Measurements from ENCODE around the gene TMC8.
"Not testable (repeated sequence)": the region's sequence is repeated elsewhere in the genome, so short reads cannot be mapped to it uniquely, and the experiment has no call there.

Gene TMC8, protein sequence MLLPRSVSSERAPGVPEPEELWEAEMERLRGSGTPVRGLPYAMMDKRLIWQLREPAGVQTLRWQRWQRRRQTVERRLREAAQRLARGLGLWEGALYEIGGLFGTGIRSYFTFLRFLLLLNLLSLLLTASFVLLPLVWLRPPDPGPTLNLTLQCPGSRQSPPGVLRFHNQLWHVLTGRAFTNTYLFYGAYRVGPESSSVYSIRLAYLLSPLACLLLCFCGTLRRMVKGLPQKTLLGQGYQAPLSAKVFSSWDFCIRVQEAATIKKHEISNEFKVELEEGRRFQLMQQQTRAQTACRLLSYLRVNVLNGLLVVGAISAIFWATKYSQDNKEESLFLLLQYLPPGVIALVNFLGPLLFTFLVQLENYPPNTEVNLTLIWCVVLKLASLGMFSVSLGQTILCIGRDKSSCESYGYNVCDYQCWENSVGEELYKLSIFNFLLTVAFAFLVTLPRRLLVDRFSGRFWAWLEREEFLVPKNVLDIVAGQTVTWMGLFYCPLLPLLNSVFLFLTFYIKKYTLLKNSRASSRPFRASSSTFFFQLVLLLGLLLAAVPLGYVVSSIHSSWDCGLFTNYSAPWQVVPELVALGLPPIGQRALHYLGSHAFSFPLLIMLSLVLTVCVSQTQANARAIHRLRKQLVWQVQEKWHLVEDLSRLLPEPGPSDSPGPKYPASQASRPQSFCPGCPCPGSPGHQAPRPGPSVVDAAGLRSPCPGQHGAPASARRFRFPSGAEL

GRCh38 chr17:78130437-78131101, at the start of gene TMC8:
Gene TMC8 (plus strand): TSS chr17:78130771. CDS start chr17:78131589, 818 bp downstream.
- DNase-seq (ENCODE audit: low read depth), result peak; percentile 51

- no peak for DNase-seq (ENCODE audit: low read depth)
These were observed 49.0 kb upstream of the TMC8 start for GRCh38 chr17:78081551-78081950.

DNA sequence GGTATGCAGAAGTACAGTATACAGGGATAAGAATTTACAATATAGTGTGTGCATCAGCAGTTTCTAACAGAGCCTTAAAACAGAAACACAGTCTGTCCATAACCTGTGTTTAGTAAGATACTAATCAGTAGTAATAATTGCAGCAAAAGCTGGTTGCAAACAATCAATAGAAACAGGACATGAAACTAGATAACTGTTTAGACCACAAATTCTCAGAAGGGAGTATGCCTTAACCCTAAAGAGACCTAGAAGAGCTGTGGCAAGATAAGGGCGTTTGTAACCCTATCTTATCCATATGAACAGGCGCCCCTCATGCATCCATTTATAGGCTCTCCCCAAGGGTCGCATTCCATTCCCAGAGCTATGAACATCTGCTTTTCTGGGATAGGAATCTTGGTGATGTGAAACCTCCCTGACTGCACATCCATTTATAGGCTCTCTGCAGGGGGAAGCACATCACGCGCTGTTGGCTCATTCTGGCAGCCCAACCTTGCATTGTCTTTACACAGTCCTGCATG, 48.2 kb upstream of the TMC8 start:
- not testable (repeated sequence) for DNase-seq (ENCODE audit: low read depth)

GRCh38 chr17:78082988-78083387, 47.6 kb upstream of the TMC8 start:
- no peak for DNase-seq (ENCODE audit: low read depth)

DNA sequence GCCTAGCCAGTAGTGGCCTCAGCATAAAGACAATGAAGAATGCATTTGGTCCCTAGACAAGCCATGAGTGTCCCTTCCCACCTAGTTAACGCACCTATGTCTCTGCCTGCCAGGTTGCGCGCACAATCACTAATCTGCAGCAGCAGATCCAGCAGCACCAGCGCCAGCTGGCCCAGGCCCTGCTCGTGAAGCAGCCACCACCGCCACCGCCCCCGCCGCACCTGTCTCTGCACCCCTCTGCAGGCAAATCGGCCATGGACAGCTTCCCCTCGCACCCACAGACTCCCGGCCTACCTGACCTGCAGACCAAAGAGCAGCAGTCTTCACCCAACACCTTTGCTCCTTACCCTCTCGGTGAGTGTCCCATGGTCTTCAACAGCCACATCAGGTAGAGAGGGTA, 43.8 kb upstream of the TMC8 start:
- DNase-seq (ENCODE audit: low read depth), result no peak

GRCh38 chr17:78088529-78088928, 42.0 kb upstream of the TMC8 start:
- no peak for DNase-seq (ENCODE audit: low read depth)

DNA sequence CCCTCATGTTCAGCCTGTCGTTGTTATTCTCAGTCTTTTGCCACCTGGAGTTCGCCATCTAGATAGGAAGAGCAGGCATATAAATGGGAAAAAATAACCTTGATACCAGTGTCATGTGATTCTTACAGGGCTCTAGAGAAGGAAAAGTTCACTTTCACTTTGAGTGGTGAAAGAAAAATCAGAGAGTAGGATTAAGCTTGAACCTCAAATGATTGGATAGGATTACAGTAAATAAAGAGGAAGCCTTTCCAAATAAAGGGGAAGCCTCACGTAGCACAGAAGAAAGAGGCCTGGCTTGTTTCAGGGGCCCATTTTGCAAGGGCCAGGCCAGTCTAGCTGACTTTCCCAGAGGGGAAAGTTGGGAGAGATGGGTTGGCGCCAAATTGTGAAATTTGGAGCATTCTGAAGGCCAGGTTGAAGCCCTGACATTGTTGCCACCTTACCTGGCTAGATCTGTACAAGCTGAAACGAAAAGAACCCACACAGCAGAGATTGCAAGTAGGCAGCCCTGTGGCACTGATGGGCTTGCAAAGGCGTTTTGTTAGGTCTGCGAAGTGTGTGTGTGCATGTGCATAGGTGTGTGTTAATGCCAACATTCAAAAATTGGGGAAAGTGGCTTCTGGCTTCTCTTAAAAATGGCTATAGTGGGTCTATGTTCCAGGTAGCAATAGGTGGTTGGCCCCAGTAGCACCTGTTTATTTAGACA, 40.8 kb upstream of the TMC8 start:
- no peak for DNase-seq (ENCODE audit: low read depth)

DNA sequence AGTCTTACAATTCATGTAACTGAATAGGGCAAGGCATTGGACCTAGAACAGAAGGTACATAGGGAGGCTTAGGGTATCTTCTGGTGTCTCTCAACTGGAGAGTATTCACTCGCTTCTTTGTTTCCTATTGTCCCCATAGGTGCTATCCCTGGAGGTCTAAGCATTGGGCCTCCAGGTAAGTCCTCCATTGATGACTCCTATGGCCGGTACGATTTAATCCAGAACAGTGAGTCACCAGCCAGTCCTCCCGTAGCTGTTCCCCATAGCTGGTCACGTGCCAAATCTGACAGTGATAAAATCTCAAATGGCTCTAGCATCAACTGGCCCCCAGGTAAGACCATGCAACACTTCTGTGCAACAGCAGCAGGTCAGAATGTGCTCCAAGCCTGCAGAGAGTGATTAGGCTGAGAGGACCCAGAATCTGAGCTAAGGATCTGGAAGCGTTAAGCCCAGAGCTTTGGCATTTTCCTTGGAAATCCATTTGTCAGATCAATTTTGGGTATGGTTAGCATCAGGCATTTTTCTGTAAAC, 37.7 kb upstream of the TMC8 start:
- DNase-seq (ENCODE audit: low read depth), result no peak

DNA sequence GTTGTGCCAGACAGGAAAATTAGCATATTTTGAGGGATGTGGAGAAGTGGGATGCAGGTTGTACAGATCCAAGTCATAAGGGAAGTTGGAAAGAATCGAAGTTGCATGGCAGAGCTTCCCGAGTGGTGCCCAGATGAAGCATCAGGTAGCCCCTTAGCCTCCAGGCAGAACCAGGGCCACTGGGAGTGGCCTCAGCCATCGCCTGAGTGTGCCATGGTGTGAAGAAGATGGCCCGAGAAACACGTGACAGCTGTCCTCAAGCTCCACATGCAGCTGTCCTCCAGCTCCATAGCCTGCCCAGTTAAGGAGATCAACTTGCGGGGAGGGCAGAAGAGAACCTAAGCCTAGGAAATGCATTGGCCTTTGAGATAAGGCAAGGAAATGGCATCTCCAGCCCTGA, 35.5 kb upstream of the TMC8 start:
- no peak for DNase-seq (ENCODE audit: low read depth)

DNA sequence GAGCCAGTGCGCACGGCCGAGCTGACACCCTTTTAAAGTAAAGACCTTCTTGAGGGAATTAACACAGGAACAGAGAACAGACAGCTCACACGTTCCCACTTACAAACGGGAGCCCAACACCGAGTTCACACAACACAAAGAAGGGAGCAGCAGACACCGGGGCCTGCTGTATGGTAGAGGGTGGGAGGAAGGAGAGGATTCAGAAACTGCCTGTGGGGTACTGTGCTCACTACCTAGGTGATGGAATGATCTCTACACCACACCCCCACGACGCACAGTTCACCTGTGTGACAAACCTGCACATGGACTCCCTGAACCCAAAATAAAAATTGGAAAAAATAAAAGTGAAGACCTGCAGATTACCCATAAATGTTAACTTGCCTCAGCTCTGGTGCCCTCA, 34.5 kb upstream of the TMC8 start:
- DNase-seq (ENCODE audit: low read depth), result no peak

GRCh38 chr17:78101112-78101511, 29.5 kb upstream of the TMC8 start:
- DNase-seq (ENCODE audit: low read depth), result no peak

DNA sequence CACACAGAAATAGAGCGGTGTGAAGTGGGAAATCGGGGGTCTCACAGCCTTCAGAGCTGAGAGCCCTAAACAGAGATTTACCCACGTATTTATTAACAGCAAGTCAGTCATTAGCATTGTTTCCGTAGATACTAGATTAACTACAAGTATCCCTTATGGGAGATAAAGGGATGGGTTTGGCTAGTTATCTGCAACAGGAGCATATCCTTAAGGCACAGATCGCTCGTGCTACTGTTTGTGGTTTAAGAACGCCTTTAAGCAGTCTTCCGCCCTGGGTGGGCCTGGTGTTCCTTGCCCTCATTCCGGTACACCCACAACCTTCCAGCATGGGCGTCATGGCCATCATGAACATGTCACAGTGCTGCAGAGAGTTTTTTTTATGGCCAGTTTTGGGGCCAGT, 29.0 kb upstream of the TMC8 start:
- DNase-seq (ENCODE audit: low read depth), result no peak

- DNase-seq (ENCODE audit: low read depth), result no peak
These were observed 27.3 kb upstream of the TMC8 start for GRCh38 chr17:78103311-78103710.

GRCh38 chr17:78104540-78104941, 26.0 kb upstream of the TMC8 start:
- no peak for DNase-seq (ENCODE audit: low read depth)

DNA sequence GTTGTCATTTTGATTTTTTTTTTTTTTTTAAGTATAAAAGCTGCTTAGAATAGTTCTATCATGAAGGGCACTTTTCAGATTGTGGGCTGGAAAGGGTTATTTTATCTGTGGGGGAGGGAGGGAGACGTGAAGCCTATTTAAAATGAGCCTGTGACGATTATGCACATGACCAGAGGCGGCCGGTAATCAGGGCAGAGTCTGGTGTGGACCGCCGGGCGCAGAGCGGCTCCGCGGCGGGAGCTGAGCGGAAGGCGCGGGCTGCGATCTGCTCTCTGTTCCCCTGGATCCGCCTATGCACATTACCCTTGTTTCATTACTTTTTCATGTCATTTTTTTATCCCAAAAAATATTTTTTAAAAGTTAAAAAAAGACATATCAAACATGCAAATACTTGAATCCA, 25.5 kb upstream of the TMC8 start:
- no peak for DNase-seq (ENCODE audit: low read depth)

DNA sequence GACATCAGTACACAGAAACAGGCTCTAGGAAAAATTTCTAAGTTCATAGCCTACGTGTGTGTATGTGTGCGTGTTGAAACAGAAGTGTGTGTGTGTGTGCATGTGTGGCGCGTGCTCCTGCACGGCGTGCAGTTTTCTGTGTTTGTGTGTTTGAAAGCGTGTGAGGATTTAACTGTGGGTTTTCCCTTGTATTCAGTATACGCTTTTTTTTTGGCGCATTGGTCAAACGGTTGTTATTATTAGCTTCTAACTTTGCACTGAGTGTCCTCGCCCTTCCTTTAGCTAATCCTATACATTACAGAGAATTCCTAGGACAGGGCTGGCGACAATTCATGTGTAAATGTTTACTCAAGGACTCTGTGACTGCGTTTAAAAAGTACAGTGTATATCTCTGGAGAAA, 25.0 kb upstream of the TMC8 start:
- no peak for DNase-seq (ENCODE audit: low read depth)

- no peak for DNase-seq (ENCODE audit: low read depth)
These were observed 24.4 kb upstream of the TMC8 start for GRCh38 chr17:78106211-78106610.

DNA sequence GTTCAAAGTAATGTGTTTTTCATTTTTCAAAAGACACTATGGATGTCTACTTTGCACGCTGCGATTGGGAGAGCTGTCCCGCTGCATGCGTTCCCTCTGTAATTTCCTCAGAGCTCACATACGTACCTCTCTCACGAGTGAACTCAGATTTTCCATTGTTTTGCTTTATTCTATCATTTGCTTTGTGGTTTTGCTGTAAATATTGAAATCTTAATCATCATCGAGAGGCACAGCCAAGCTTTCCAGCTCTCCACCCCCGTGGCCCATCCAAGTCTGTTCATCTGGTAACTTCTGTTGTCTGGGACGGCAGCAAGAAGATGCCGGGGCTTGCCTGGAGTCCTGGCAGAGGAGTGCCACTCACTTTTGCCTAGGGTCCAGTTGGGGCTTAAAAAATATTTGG, 23.1 kb upstream of the TMC8 start:
- DNase-seq (ENCODE audit: low read depth), result no peak

GRCh38 chr17:78107976-78108725, 22.4 kb upstream of the TMC8 start:
- DNase-seq (ENCODE audit: low read depth), result no peak

DNA sequence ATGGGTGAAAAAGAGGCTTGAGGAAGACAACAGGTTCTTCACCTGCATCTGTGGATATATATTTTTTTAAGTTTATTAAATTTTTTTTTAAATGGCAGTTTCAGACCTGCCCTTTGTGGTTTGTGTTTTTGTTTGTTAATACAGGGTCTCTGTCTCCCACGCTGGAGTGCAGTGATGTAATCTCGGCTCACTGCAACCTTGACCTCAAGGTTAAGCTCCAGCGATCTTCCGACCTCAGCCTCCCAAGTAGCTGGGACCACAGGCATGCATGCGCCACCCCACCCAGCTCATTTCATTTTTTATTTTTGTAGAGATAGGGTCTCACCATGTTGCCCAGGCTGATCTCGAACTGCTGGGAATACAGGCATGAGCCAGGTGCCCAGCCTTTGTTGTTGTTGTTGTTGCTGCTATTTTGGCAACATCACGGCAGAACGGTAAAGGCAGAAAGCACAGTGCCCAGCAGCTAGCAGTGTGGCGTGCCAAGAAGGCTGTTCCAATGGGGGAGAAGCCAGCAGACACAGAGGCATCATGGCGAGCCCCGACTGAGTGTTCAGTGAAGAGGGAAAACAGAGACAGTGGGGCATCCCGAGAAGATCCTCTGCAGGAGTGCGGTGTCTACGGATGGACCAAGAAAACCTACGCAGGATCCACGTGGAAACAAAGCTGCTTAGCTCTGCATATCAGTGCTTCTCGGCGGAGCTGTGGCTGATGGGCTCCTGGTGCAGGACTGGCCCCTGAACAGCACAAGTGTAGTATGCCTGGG, 21.7 kb upstream of the TMC8 start:
- no peak for DNase-seq (ENCODE audit: low read depth)

DNA sequence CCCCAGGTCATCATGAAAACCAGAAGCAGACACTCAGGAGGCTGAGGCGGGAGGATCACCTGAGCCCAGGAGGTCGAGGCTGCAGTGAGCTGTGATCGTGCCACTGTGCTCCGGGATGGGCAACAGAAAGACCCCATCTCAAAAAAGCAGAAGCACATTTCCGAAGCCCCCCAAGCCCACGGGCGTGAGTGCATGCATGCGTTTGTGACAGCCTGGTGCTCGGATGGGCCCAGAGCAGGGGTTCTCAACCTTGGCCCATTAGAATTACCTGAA, 21.1 kb upstream of the TMC8 start:
- DNase-seq (ENCODE audit: low read depth), result no peak

All from activated T-helper 9 cell treated with anti-CD3 and anti-CD28 coated beads, Interleukin-2, amount 50 U/mL, for 16 hours (primary cell).